NCI-H524 (cell line): ENCODE measurements around the gene CYP26B1.

Source experiments
- DNase-seq, 2 experiments: peaks; one replicate each; lab custom pipeline; 2025; lab: John Stamatoyannopoulos, UW

Gene CYP26B1

GRCh38 chr2:72082021-72082601, 65.6 kb downstream of the CYP26B1 start:
- DNase-seq, result no peak

- no peak for DNase-seq
These were observed 66.2 kb downstream of the CYP26B1 start for GRCh38 chr2:72081451-72081850.

- no peak for DNase-seq
These were observed 67.1 kb downstream of the CYP26B1 start for GRCh38 chr2:72080286-72081145.
